ENCODE data around the gene MSANTD7.

DNA sequence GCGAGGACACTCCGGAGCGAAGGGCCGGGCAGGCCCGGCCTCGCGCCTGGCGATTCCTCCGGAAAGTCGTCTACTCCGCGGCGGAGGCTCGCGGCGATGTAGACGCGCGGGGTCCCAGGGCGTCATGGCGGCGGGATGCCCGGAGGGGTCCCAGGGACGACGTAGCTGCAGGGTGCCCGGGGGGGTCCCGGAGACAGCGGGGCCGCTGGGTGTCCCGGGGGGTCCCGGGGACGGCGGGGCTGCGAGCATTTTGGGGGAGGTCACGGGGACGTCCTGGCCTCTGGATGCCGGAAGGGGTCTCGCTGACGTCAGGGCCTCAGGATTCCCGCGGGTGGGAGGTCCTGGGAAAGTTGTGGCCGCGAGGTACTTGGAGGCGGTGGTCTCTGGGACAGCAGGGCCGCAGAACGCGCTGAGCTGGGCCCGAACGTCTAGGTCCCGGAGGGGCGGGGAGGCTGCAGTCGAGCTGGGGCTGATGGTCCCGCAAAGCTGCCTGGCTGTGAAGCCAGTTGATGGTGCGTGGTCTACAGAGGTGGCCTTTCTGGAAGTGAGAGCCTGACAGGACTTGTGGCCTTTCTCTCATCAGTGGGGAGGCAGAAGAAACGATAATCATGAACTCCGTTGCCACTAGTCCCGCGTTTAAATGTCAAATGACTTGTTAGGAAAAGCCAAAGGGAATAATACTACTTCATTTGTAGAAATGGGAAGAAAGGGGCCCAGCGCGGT, 637 bp downstream of the MSANTD7 start:
- TF ChIP-seq, protein P1, sequence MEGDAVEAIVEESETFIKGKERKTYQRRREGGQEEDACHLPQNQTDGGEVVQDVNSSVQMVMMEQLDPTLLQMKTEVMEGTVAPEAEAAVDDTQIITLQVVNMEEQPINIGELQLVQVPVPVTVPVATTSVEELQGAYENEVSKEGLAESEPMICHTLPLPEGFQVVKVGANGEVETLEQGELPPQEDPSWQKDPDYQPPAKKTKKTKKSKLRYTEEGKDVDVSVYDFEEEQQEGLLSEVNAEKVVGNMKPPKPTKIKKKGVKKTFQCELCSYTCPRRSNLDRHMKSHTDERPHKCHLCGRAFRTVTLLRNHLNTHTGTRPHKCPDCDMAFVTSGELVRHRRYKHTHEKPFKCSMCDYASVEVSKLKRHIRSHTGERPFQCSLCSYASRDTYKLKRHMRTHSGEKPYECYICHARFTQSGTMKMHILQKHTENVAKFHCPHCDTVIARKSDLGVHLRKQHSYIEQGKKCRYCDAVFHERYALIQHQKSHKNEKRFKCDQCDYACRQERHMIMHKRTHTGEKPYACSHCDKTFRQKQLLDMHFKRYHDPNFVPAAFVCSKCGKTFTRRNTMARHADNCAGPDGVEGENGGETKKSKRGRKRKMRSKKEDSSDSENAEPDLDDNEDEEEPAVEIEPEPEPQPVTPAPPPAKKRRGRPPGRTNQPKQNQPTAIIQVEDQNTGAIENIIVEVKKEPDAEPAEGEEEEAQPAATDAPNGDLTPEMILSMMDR (IDR thresholded peaks at IDR 0.05) = no peak
- no peak for TF ChIP-seq POLR2A (IDR thresholded peaks at IDR 0.05)

Measured in adrenal gland (tissue), 5 donors.